Duodenal mucosa (tissue), 2 donors: ENCODE data around the gene AKIRIN1.
A peak's percentile ranks its signal among the peaks of the same experiment; 100 is the strongest.
"Not testable (repeated sequence)": the region's sequence is repeated elsewhere in the genome, so short reads cannot be mapped to it uniquely, and the experiment has no call there.

Experiments
- H3K27ac ChIP-seq: one replicate; pipeline ENCODE4 v1.7.0; 2013; ENCODE audit warnings: low read depth, low read length
- H3K27me3 ChIP-seq, 2 donors: one replicate each; pipeline ENCODE4 v1.7.0; 2013; ENCODE audit warnings: low read length in 2 of 2, control low read depth in 1 of 2; ENCODE audit not compliant: insufficient read depth in 2 of 2, control insufficient read depth in 1 of 2
- H3K36me3 ChIP-seq, 2 donors: one replicate each; pipeline ENCODE4 v1.7.0; 2013; ENCODE audit warnings: low read length in 2 of 2, control low read depth in 1 of 2; ENCODE audit not compliant: insufficient read depth in 2 of 2, control insufficient read depth in 1 of 2
- H3K4me1 ChIP-seq, 2 donors: one replicate each; pipeline ENCODE4 v1.7.0; 2013; ENCODE audit warnings: low read length in 2 of 2, control low read depth in 1 of 2; ENCODE audit not compliant: insufficient read depth in 2 of 2, control insufficient read depth in 1 of 2
- H3K4me3 ChIP-seq, 2 donors: one replicate each; pipeline ENCODE4 v1.7.0; 2013; ENCODE audit warnings: low read length in 2 of 2, low read depth in 1 of 2
- H3K9ac ChIP-seq, 2 donors: one replicate each; pipeline ENCODE4 v1.7.0; 2013; ENCODE audit warnings: low read length in 2 of 2, low read depth in 1 of 2
- H3K9me3 ChIP-seq, 2 donors: one replicate each; pipeline ENCODE4 v1.7.0; 2013; ENCODE audit warnings: low read length in 2 of 2, control low read depth in 1 of 2; ENCODE audit not compliant: control insufficient read depth in 1 of 2

Gene AKIRIN1

GRCh38 chr1:38973145-38973544 lies 17.9 kb upstream of the AKIRIN1 start:
- not testable (repeated sequence) for H3K4me1 ChIP-seq, H3K4me3 ChIP-seq, H3K27me3 ChIP-seq, H3K9ac ChIP-seq, H3K36me3 ChIP-seq, H3K27ac ChIP-seq, H3K9me3 ChIP-seq

- Histone ChIP-seq H3K36me3 (no peaks in the 10 kb centered on the region), H3K27ac (no peak overlapping the region), H3K4me3 (no peak overlapping the region), H3K27me3 (no peaks in the 10 kb centered on the region), H3K9ac (no peak overlapping the region), H3K4me1 (peaks cover 0 to 5% of the 10 kb centered on the region in 2 donors), H3K9me3 (peaks cover 0 to 3% of the 10 kb centered on the region in 2 donors)
Observed at GRCh38 chr1:38973659-38974437, 17.2 kb upstream of the AKIRIN1 start.

GRCh38 chr1:38977399-38978244 lies 13.5 kb upstream of the AKIRIN1 start:
- H3K9me3 ChIP-seq, H3K27ac ChIP-seq, H3K27me3 ChIP-seq, H3K4me3 ChIP-seq, H3K4me1 ChIP-seq, H3K9ac ChIP-seq, H3K36me3 ChIP-seq: not testable (repeated sequence)

GRCh38 chr1:38978245-38978542 lies 12.9 kb upstream of the AKIRIN1 start:
- H3K27me3 ChIP-seq, H3K4me1 ChIP-seq, H3K27ac ChIP-seq, H3K4me3 ChIP-seq, H3K36me3 ChIP-seq, H3K9me3 ChIP-seq, H3K9ac ChIP-seq: not testable (repeated sequence)

GRCh38 chr1:38979380-38979779 lies 11.7 kb upstream of the AKIRIN1 start:
- H3K9ac ChIP-seq, H3K4me3 ChIP-seq, H3K9me3 ChIP-seq, H3K27me3 ChIP-seq, H3K27ac ChIP-seq, H3K4me1 ChIP-seq, H3K36me3 ChIP-seq: not testable (repeated sequence)

GRCh38 chr1:38989979-38990378 lies 1.1 kb upstream of the AKIRIN1 start:
- Histone ChIP-seq H3K27me3 (no peaks in the 10 kb centered on the region), H3K27ac (no peak overlapping the region), H3K36me3 (no peaks in the 10 kb centered on the region), H3K9me3 (no peaks in the 10 kb centered on the region), H3K4me3 (peak overlapping the region in 1 of 2 donors; percentile 77), H3K9ac (peak overlapping the region in 1 of 2 donors; percentile 71), H3K4me1 (peaks cover 21 to 30% of the 10 kb centered on the region in 2 donors)

GRCh38 chr1:38990386-38990737 lies 714 bp upstream of the AKIRIN1 start:
- H3K27ac ChIP-seq = peak overlapping the region; percentile 68
- H3K4me3 ChIP-seq = peak overlapping the region; percentile 77 to 79
- H3K9me3 ChIP-seq = no peaks in the 10 kb centered on the region
- peak overlapping the region; percentile 47 to 71 for H3K9ac ChIP-seq
- peaks cover 20 to 29% of the 10 kb centered on the region in 2 donors for H3K4me1 ChIP-seq
- H3K36me3 ChIP-seq = peaks cover 0 to 2% of the 10 kb centered on the region in 2 donors
- no peaks in the 10 kb centered on the region for H3K27me3 ChIP-seq

GRCh38 chr1:38991638-38992411 lies 749 bp downstream of the AKIRIN1 start:
- peak overlapping the region; percentile 77 to 86 for H3K9ac ChIP-seq
- H3K27me3 ChIP-seq = no peaks in the 10 kb centered on the region
- peak overlapping the region; percentile 89 to 94 for H3K4me3 ChIP-seq
- no peaks in the 10 kb centered on the region for H3K9me3 ChIP-seq
- H3K27ac ChIP-seq = peak overlapping the region; percentile 85
- H3K36me3 ChIP-seq = peaks cover 0 to 4% of the 10 kb centered on the region in 2 donors
- H3K4me1 ChIP-seq = peaks cover 16 to 18% of the 10 kb centered on the region in 2 donors

GRCh38 chr1:38992412-38993111 lies 1.5 kb downstream of the AKIRIN1 start:
- Histone ChIP-seq H3K4me3 (peak overlapping the region; percentile 89 to 94), H3K4me1 (peaks cover 16 to 18% of the 10 kb centered on the region in 2 donors), H3K9me3 (no peaks in the 10 kb centered on the region), H3K36me3 (peaks cover 0 to 4% of the 10 kb centered on the region in 2 donors), H3K27me3 (no peaks in the 10 kb centered on the region), H3K9ac (peak overlapping the region; percentile 77 to 86), H3K27ac (no peak overlapping the region)
